Measurements from ENCODE around the gene PDE11A. TPM values are rescaled to one million over a fixed set of nuclear protein-coding genes. Genes with fewer than 3 reads are reported as not detected.

The PDE11A gene
- total RNA-seq, 1 experiment from 2014 or later = 0.13 TPM

DNA sequence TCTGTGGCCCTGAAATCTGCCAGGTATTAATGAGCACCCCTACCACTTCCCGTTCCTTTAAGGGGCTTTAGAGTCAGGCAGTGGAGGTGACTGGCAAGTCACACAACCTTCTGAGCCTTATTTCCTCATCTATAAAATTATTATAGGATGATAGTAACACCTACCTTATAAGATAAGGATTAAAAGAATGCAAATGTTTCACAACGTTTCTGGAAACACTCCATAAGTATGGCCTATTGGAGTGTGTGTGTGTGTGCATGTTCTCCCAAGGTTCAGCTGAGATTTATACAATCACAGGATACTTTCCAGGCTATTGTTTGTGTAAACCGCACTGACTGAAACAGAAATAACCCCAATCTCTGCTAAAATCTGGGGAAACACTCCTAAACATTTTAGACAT is 176.0 kb downstream of the PDE11A start:
- Histone ChIP-seq H3K56ac (ENCODE audit: insufficient read length, low read depth, low read length) (no peak overlapping the region), H3K79me1 (ENCODE audit: insufficient read depth, low read depth, low read length, poor library complexity, severe bottlenecking) (no peaks in the 10 kb centered on the region), H3K18ac (ENCODE audit: insufficient read length, low read depth, low read length) (no peak overlapping the region), H2BK20ac (ENCODE audit: low read depth, low read length, poor library complexity, severe bottlenecking) (no peak overlapping the region), H3K23ac (ENCODE audit: insufficient read length, low read depth, low read length) (no peak overlapping the region), H3K23me2 (ENCODE audit: insufficient read length, low read depth, low read length, poor library complexity, severe bottlenecking) (no peaks in the 10 kb centered on the region), H3K9me3 (ENCODE audit: control insufficient read depth, low read depth, low read length) (no peaks in the 10 kb centered on the region), H2AFZ (ENCODE audit: low read length) (no peak overlapping the region), H2BK12ac (ENCODE audit: insufficient read length, low read depth, low read length) (no peak overlapping the region), H2BK5ac (ENCODE audit: insufficient read length, low read length) (no peak overlapping the region), H3K79me2 (ENCODE audit: insufficient read depth, low read length) (no peaks in the 10 kb centered on the region), H2BK15ac (ENCODE audit: low read depth, low read length) (no peak overlapping the region), H4K5ac (ENCODE audit: insufficient read length, low read depth, low read length) (no peak overlapping the region), H4K8ac (replicated peaks; ENCODE audit: insufficient read length, low read depth, low read length) (no peak overlapping the region), H2BK120ac (ENCODE audit: low read depth, low read length, poor library complexity, severe bottlenecking) (no peak overlapping the region), H3K27ac (ENCODE audit: insufficient read length, low read depth, low read length) (no peak overlapping the region), H3K27me3 (ENCODE audit: insufficient read depth, low read length) (no peaks in the 10 kb centered on the region), H3T11ph (ENCODE audit: low read length) (no peak overlapping the region), H2AK5ac (ENCODE audit: insufficient read length, low read length) (no peak overlapping the region), H3K4me1 (ENCODE audit: insufficient read depth, low read length) (no peaks in the 10 kb centered on the region), H3K4me2 (ENCODE audit: insufficient read depth, insufficient read length, low read length) (no peak overlapping the region), H4K91ac (ENCODE audit: insufficient read length, low read depth, low read length) (no peak overlapping the region), H3K9ac (ENCODE audit: extremely low read depth, insufficient read length, low read length) (no peak overlapping the region), H4K20me1 (ENCODE audit: control insufficient read depth, insufficient read depth, insufficient read length) (no peaks in the 10 kb centered on the region), H3K4ac (ENCODE audit: low read depth, low read length) (no peak overlapping the region), H3K14ac (ENCODE audit: insufficient read depth, low read length) (no peak overlapping the region)
- no peak overlapping the region for H3K27ac Mint-ChIP-seq
- H3K27me3 Mint-ChIP-seq (ENCODE audit: low read depth) = no peaks in the 10 kb centered on the region
- no CpG with 5 or more reads among the region's 3 CpGs for WGBS (ENCODE audit: extremely low coverage, insufficient read length, low lambda C conversion rate)
- H3K9me3 Mint-ChIP-seq = no peaks in the 10 kb centered on the region
- no peaks in the 10 kb centered on the region for H3K36me3 Mint-ChIP-seq (ENCODE audit: insufficient read depth in 1 of 3, low read depth in 3 of 3)
- H3K4me3 Mint-ChIP-seq = no peak overlapping the region
- H3K4me1 Mint-ChIP-seq = peaks cover 4 to 6% of the 10 kb centered on the region in 2 experiments; a peak in 3 of 4 replicates
- no peak for DNase-seq
- TF ChIP-seq, protein P1, sequence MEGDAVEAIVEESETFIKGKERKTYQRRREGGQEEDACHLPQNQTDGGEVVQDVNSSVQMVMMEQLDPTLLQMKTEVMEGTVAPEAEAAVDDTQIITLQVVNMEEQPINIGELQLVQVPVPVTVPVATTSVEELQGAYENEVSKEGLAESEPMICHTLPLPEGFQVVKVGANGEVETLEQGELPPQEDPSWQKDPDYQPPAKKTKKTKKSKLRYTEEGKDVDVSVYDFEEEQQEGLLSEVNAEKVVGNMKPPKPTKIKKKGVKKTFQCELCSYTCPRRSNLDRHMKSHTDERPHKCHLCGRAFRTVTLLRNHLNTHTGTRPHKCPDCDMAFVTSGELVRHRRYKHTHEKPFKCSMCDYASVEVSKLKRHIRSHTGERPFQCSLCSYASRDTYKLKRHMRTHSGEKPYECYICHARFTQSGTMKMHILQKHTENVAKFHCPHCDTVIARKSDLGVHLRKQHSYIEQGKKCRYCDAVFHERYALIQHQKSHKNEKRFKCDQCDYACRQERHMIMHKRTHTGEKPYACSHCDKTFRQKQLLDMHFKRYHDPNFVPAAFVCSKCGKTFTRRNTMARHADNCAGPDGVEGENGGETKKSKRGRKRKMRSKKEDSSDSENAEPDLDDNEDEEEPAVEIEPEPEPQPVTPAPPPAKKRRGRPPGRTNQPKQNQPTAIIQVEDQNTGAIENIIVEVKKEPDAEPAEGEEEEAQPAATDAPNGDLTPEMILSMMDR (conservative IDR thresholded peaks at IDR 0.05) = no peak
